SJSA1 (cell line): Measurements from ENCODE around the gene MREG. TPM values are rescaled to one million over a fixed set of nuclear protein-coding genes. Genes with fewer than 3 reads are reported as not detected.
"Not testable (repeated sequence)": the region's sequence is repeated elsewhere in the genome, so short reads cannot be mapped to it uniquely, and the experiment has no call there.

Experiments used
- DNase-seq, 2 experiments: peaks; one replicate each; pipeline ENCODE4 v3.0.0-alpha.2; 2015 to 2020; ENCODE audit warnings: low spot score in 2 of 2, low read depth in 1 of 2
- H3K27ac ChIP-seq: fragments of 250-450 bp; sonication (Bioruptor Pico); 2 replicates; pipeline ENCODE4 v1.5.1; 2020; ENCODE audit warnings: mild to moderate bottlenecking, moderate library complexity
- H3K27me3 ChIP-seq: fragments of 250-450 bp; sonication (Bioruptor Pico); replicated peaks from 2 replicates; pipeline ENCODE4 v1.5.1; 2020; ENCODE audit warnings: mild to moderate bottlenecking, moderate library complexity
- H3K36me3 ChIP-seq: fragments of 250-450 bp; sonication (Bioruptor Pico); 2 replicates; pipeline ENCODE4 v1.5.1; 2020; ENCODE audit warnings: mild to moderate bottlenecking
- H3K4me1 ChIP-seq: fragments of 250-450 bp; sonication (Bioruptor Pico); replicated peaks from 2 replicates; pipeline ENCODE4 v1.6.1; 2021; ENCODE audit warnings: mild to moderate bottlenecking
- H3K4me3 ChIP-seq: fragments of 250-450 bp; sonication (Bioruptor Pico); 2 replicates; pipeline ENCODE4 v1.5.1; 2020; ENCODE audit warnings: mild to moderate bottlenecking
- H3K9me3 ChIP-seq: fragments of 250-450 bp; sonication (Bioruptor Pico); replicated peaks from 2 replicates; pipeline ENCODE4 v1.5.1; 2020; ENCODE audit warnings: mild to moderate bottlenecking
- total RNA-seq: library from RNA; depleted of rRNA; stranded (reverse); fragments of >200 nt; shearing (Covaris generic); gene quantifications from 2 replicates; pipeline ENCODE4 v1.2.3, GENCODE V29; 2014

Gene MREG
- total RNA-seq, 1 experiment from 2014 or later, result 1.9 TPM

GRCh38 chr2:215946586-215946985, 66.8 kb downstream of the MREG start:
- Histone ChIP-seq H3K4me1 (0 out of 2 replicates have a peak, but pooled peaks cover 3% of the 10 kb centered on the region), H3K27me3 (no peaks in the 10 kb centered on the region), H3K27ac (no peak overlapping the region), H3K36me3 (no peaks in the 10 kb centered on the region), H3K9me3 (no peaks in the 10 kb centered on the region), H3K4me3 (no peak overlapping the region)
- DNase-seq, result no peak

- Histone ChIP-seq H3K27ac (no peak overlapping the region), H3K27me3 (no peaks in the 10 kb centered on the region), H3K9me3 (no peaks in the 10 kb centered on the region), H3K36me3 (no peaks in the 10 kb centered on the region), H3K4me3 (no peak overlapping the region), H3K4me1 (0 out of 2 replicates have a peak, but pooled peaks cover 3% of the 10 kb centered on the region)
- no peak for DNase-seq
Observed at GRCh38 chr2:215942194-215942593, 71.2 kb downstream of the MREG start.

- no peaks in the 10 kb centered on the region for H3K27me3 ChIP-seq
- 0 out of 2 replicates have a peak, but pooled peaks cover 3% of the 10 kb centered on the region for H3K4me1 ChIP-seq
- no peaks in the 10 kb centered on the region for H3K36me3 ChIP-seq
- H3K27ac ChIP-seq, result no peak overlapping the region
- H3K9me3 ChIP-seq, result no peaks in the 10 kb centered on the region
- H3K4me3 ChIP-seq, result no peak overlapping the region
- no peak for DNase-seq
Observed at GRCh38 chr2:215941726-215942125, 71.6 kb downstream of the MREG start.

- Histone ChIP-seq H3K27me3 (no peaks in the 10 kb centered on the region), H3K9me3 (no peaks in the 10 kb centered on the region), H3K4me1 (0 out of 2 replicates have a peak, but pooled peaks cover 3% of the 10 kb centered on the region), H3K36me3 (no peaks in the 10 kb centered on the region), H3K27ac (no peak overlapping the region), H3K4me3 (no peak overlapping the region)
- no peak for DNase-seq
Observed at GRCh38 chr2:215940645-215941184, 72.6 kb downstream of the MREG start.

GRCh38 chr2:215937190-215937589, 76.2 kb downstream of the MREG start:
- no peak overlapping the region for H3K4me3 ChIP-seq
- no peaks in the 10 kb centered on the region for H3K9me3 ChIP-seq
- H3K4me1 ChIP-seq, result no peaks in the 10 kb centered on the region
- H3K27ac ChIP-seq, result no peak overlapping the region
- no peaks in the 10 kb centered on the region; the same call in 1 of the 2 replicates for H3K27me3 ChIP-seq
- no peaks in the 10 kb centered on the region for H3K36me3 ChIP-seq
- no peak for DNase-seq

- Histone ChIP-seq H3K27ac (no peak overlapping the region), H3K27me3 (no peaks in the 10 kb centered on the region; the same call in 1 of the 2 replicates), H3K36me3 (no peaks in the 10 kb centered on the region), H3K4me1 (peaks cover 19% of the 10 kb centered on the region), H3K4me3 (no peak overlapping the region), H3K9me3 (no peaks in the 10 kb centered on the region)
- no peak for DNase-seq
Observed at GRCh38 chr2:215933151-215933550, 80.2 kb downstream of the MREG start.

- Histone ChIP-seq H3K27ac (no peak overlapping the region), H3K4me3 (no peak overlapping the region), H3K4me1 (peaks cover 19% of the 10 kb centered on the region), H3K9me3 (no peaks in the 10 kb centered on the region), H3K36me3 (no peaks in the 10 kb centered on the region), H3K27me3 (no peaks in the 10 kb centered on the region; the same call in 1 of the 2 replicates)
- DNase-seq, result peak; percentile 64 to 72
Observed at GRCh38 chr2:215931256-215931903, 82.0 kb downstream of the MREG start.

- Histone ChIP-seq H3K36me3 (no peaks in the 10 kb centered on the region), H3K4me1 (peaks cover 19% of the 10 kb centered on the region), H3K9me3 (no peaks in the 10 kb centered on the region), H3K4me3 (no peak overlapping the region), H3K27ac (no peak overlapping the region), H3K27me3 (no peaks in the 10 kb centered on the region; the same call in 1 of the 2 replicates)
- peak in 1 of 2 experiments; percentile 7 for DNase-seq
Observed at GRCh38 chr2:215930505-215931253, 82.7 kb downstream of the MREG start.

- Histone ChIP-seq H3K9me3 (no peaks in the 10 kb centered on the region), H3K27ac (no peak overlapping the region), H3K27me3 (no peaks in the 10 kb centered on the region; the same call in 1 of the 2 replicates), H3K36me3 (no peaks in the 10 kb centered on the region), H3K4me1 (peaks cover 19% of the 10 kb centered on the region), H3K4me3 (no peak overlapping the region)
- peak in 1 of 2 experiments; percentile 24 for DNase-seq
Observed at GRCh38 chr2:215929602-215930335, 83.6 kb downstream of the MREG start.

- no peaks in the 10 kb centered on the region for H3K36me3 ChIP-seq
- H3K4me3 ChIP-seq, result no peak overlapping the region
- H3K9me3 ChIP-seq, result no peaks in the 10 kb centered on the region
- H3K27me3 ChIP-seq, result no peaks in the 10 kb centered on the region
- DNase-seq, result no peak
- H3K4me1 ChIP-seq, result peaks cover 19% of the 10 kb centered on the region
- H3K27ac ChIP-seq, result no peak overlapping the region
Observed at GRCh38 chr2:215928086-215928485, 85.3 kb downstream of the MREG start.

GRCh38 chr2:215926992-215927391, 86.4 kb downstream of the MREG start:
- H3K4me3 ChIP-seq, H3K27me3 ChIP-seq, H3K36me3 ChIP-seq, H3K27ac ChIP-seq, H3K9me3 ChIP-seq, DNase-seq: not testable (repeated sequence)
- peaks cover 21% of the 10 kb centered on the region for H3K4me1 ChIP-seq

GRCh38 chr2:215921895-215922294, 91.5 kb downstream of the MREG start:
- peaks cover 22% of the 10 kb centered on the region for H3K4me1 ChIP-seq
- peak; percentile 40 to 72 for DNase-seq
- no peak overlapping the region for H3K4me3 ChIP-seq
- no peaks in the 10 kb centered on the region for H3K36me3 ChIP-seq
- H3K9me3 ChIP-seq, result no peaks in the 10 kb centered on the region
- H3K27me3 ChIP-seq, result no peaks in the 10 kb centered on the region
- H3K27ac ChIP-seq, result no peak overlapping the region

- Histone ChIP-seq H3K27ac (no peak overlapping the region), H3K36me3 (no peaks in the 10 kb centered on the region), H3K4me3 (no peak overlapping the region), H3K4me1 (peaks cover 22% of the 10 kb centered on the region), H3K27me3 (no peaks in the 10 kb centered on the region), H3K9me3 (no peaks in the 10 kb centered on the region)
- peak; percentile 63 to 68 for DNase-seq
Observed at GRCh38 chr2:215920244-215921100, 92.9 kb downstream of the MREG start.
